Body of pancreas (tissue), 4 donors: ENCODE data around the gene KRTAP2-3.

Experiments used
- CTCF ChIP-seq, 7 experiments: fragments of 450-650 bp in 4 of 7; fragments of 200-600 bp in 3 of 7; sonication (generic) in 3 of 7; IDR thresholded peaks; one replicate each; pipeline ENCODE4 v1.5.1; 2016 to 2019; ENCODE audit warnings: antibody characterized with exemption in 7 of 7
- POLR2A ChIP-seq, 3 donors: fragments of 450-650 bp; IDR thresholded peaks; one replicate each; pipeline ENCODE4 v1.6.1; 2016; ENCODE audit warnings: antibody characterized with exemption in 3 of 3, mild to moderate bottlenecking in 2 of 3

DNA sequence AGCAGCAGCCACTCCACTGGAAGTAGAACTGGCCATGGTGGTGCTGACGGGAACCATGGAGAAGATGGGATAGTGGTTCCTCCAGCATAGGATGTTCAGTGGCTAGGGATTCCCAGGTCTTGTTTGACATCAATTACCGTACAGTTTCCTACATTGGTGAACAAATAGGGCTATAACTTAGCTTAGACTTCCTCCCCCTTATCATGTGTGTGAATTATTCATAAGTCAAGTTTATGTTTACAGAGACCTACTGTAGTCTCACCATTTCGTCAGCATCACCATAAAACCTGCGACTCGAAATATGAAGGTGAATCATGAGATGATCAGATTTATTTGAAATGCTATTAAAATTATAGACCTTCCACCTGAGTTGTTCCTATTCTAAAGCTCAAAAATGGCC is 1.2 kb downstream of the KRTAP2-3 start:
- TF ChIP-seq CTCF (IDR thresholded peaks at IDR 0.05) (no peak), POLR2A (IDR thresholded peaks at IDR 0.05) (no peak)
